Measurements from ENCODE around the gene ICAM3.
A peak's percentile ranks its signal among the peaks of the same experiment; 100 is the strongest.
"Not testable (repeated sequence)": the region's sequence is repeated elsewhere in the genome, so short reads cannot be mapped to it uniquely, and the experiment has no call there.

Gene ICAM3

GRCh38 chr19:10344780-10345179, 5.4 kb upstream of the ICAM3 start:
- no peak for DNase-seq (ENCODE audit: low spot score)

GRCh38 chr19:10343495-10343894, 4.1 kb upstream of the ICAM3 start:
- DNase-seq (ENCODE audit: low spot score): no peak

GRCh38 chr19:10339977-10340376, 553 bp upstream of the ICAM3 start:
- no peak for DNase-seq (ENCODE audit: low spot score)

- no peak for DNase-seq (ENCODE audit: low spot score)
Observed at GRCh38 chr19:10338940-10339339, 484 bp downstream of the ICAM3 start.

- DNase-seq (ENCODE audit: low spot score): not testable (repeated sequence)
Observed at GRCh38 chr19:10336725-10337124, 2.7 kb downstream of the ICAM3 start.

- DNase-seq (ENCODE audit: low spot score): no peak
Observed at GRCh38 chr19:10335352-10335985, 4.0 kb downstream of the ICAM3 start.

- DNase-seq (ENCODE audit: low spot score): peak; percentile 88
Observed at GRCh38 chr19:10334588-10335351, 4.7 kb downstream of the ICAM3 start.

- DNase-seq (ENCODE audit: low spot score): peak; percentile 24
Observed at GRCh38 chr19:10333758-10334587, 5.5 kb downstream of the ICAM3 start.

GRCh38 chr19:10332965-10333757, 6.3 kb downstream of the ICAM3 start, which contains the start of gene RAVER1:
Gene RAVER1 (minus strand): TSS chr19:10333529. CDS start chr19:10333507, 22 bp downstream.
- DNase-seq (ENCODE audit: low spot score): peak; percentile 98

GRCh38 chr19:10332158-10332964, 7.1 kb downstream of the ICAM3 start:
- no peak for DNase-seq (ENCODE audit: low spot score)

- no peak for DNase-seq (ENCODE audit: low spot score)
Observed at GRCh38 chr19:10329555-10329954, 9.9 kb downstream of the ICAM3 start.

- no peak for DNase-seq (ENCODE audit: low spot score)
Observed at GRCh38 chr19:10328558-10329429, 10.6 kb downstream of the ICAM3 start.

GRCh38 chr19:10327793-10328192, 11.6 kb downstream of the ICAM3 start:
- DNase-seq (ENCODE audit: low spot score): no peak

GRCh38 chr19:10325732-10326131, 13.7 kb downstream of the ICAM3 start:
- DNase-seq (ENCODE audit: low spot score): no peak

- no peak for DNase-seq (ENCODE audit: low spot score)
Observed at GRCh38 chr19:10321874-10322835, 17.3 kb downstream of the ICAM3 start.

- no peak for DNase-seq (ENCODE audit: low spot score)
Observed at GRCh38 chr19:10321417-10321797, 18.0 kb downstream of the ICAM3 start.

- DNase-seq (ENCODE audit: low spot score): no peak
Observed at GRCh38 chr19:10320602-10321416, 18.6 kb downstream of the ICAM3 start.
